ENCODE data around the gene SLC1A4.
"Not testable (repeated sequence)": the region's sequence is repeated elsewhere in the genome, so short reads cannot be mapped to it uniquely, and the experiment has no call there.

DNA sequence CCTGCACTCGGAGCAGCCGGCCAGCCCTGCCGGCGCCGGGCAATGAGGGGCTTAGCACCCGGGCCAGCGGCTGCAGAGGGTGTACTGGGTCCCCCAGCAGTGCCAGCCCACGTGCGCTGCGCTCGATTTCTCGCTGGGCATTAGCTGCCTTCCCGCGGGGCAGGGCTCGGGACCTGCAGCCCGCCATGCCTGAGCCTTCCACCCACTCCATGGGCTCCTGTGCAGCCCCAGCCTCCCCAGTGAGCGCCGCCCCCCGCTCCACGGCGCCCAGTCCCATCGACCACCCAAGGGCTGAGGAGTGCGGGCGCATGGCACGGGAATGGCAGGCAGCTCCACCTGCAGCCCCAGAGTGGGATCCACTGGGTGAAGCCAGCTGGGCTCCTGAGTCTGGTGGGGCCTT, 20.1 kb upstream of the SLC1A4 start:
- not testable (repeated sequence) for TF ChIP-seq CTCF, POLR2AphosphoS5, EP300, POLR2A (IDR thresholded peaks at IDR 0.05)
